Calu3 (cell line): Measurements from ENCODE around the gene ULBP2. TPM values are rescaled to one million over a fixed set of nuclear protein-coding genes. Genes with fewer than 3 reads are reported as not detected.

ENCODE experiments used
- BruUV-seq: library from RNA; stranded (reverse); fragments of 400-500 nt; replicated peaks from 2 replicates; lab custom pipeline; 2021; lab: Mats Ljungman, UMichigan
- CTCF ChIA-PET: fragments of 300-600 bp; sonication (Branson Sonifier 250); formaldehyde crosslinking; loops from one replicate; lab custom pipeline; 2022; ENCODE audit warnings: antibody characterized with exemption; lab: Charles Lee
- DNase-seq: peaks from one replicate; pipeline ENCODE4 v3.0.0; 2022
- H3K27ac Mint-ChIP-seq: one replicate; pipeline ENCODE4 v1.8.0; 2022; ENCODE audit warnings: mixed read lengths; ENCODE audit not compliant: unreplicated experiment
- H3K27me3 Mint-ChIP-seq: one replicate; pipeline ENCODE4 v1.8.0; 2022; ENCODE audit warnings: mixed read lengths; ENCODE audit not compliant: unreplicated experiment
- H3K36me3 Mint-ChIP-seq: one replicate; pipeline ENCODE4 v1.8.0; 2022; ENCODE audit warnings: mild to moderate bottlenecking, moderate library complexity, mixed read lengths; ENCODE audit not compliant: insufficient read depth, unreplicated experiment
- H3K4me1 Mint-ChIP-seq: one replicate; pipeline ENCODE4 v1.8.0; 2022; ENCODE audit warnings: mild to moderate bottlenecking, low read depth, mixed read lengths; ENCODE audit not compliant: unreplicated experiment
- H3K4me3 Mint-ChIP-seq: one replicate; pipeline ENCODE4 v1.8.0; 2022; ENCODE audit warnings: mild to moderate bottlenecking, low read depth, moderate library complexity, mixed read lengths; ENCODE audit not compliant: unreplicated experiment
- H3K9me3 Mint-ChIP-seq: one replicate; pipeline ENCODE4 v1.8.0; 2022; ENCODE audit warnings: low read depth, mixed read lengths; ENCODE audit not compliant: unreplicated experiment
- CTCF ChIP-seq: fragments of 200-600 bp; IDR thresholded peaks from one replicate; pipeline ENCODE4 v1.8.0; 2022; ENCODE audit warnings: antibody characterized with exemption; ENCODE audit not compliant: unreplicated experiment
- intact Hi-C: fragments of 100-400 bp; cut with micrococcal nuclease; formaldehyde crosslinking; loops from one replicate; pipeline ENCODE4 v1.10.0; 2022; ENCODE audit not compliant: unreplicated experiment
- total RNA-seq: library from RNA; stranded (reverse); gene quantifications from 2 replicates; pipeline ENCODE4 v1.2.3, GENCODE V29; 2022

Gene ULBP2
- total RNA-seq, 1 experiment from 2014 or later, result 7.1 TPM

GRCh38 chr6:149897015-149897697 is 44.7 kb upstream of the ULBP2 start:
- no peak for TF ChIP-seq CTCF
- no TSS peak for BruUV-seq
- CTCF ChIA-PET, result no interaction called here
- intact Hi-C loops, result loop anchor here (5.0 kb wide), 1 partner anchor 40 kb away; no protein-coding TSS in a partner anchor
- Mint-ChIP-seq H3K4me3 (peak overlapping the region; percentile 22), H3K27ac (peak overlapping the region; percentile 52), H3K27me3 (peaks cover 8% of the 10 kb centered on the region), H3K9me3 (no peaks in the 10 kb centered on the region), H3K4me1 (peaks cover 47% of the 10 kb centered on the region), H3K36me3 (no peaks in the 10 kb centered on the region)
- DNase-seq, result peak; percentile 19

GRCh38 chr6:149897855-149898744 is 43.7 kb upstream of the ULBP2 start, which contains the start of gene RAET1E:
TSS of gene RAET1E (minus strand) at chr6:149898113. CDS start at chr6:149890901, 7,212 bp downstream.
- BruUV-seq, result no TSS peak
- TF ChIP-seq CTCF, result no peak
- peaks cover 8% of the 10 kb centered on the region for H3K27me3 Mint-ChIP-seq

GRCh38 chr6:149898966-149899365 is 42.8 kb upstream of the ULBP2 start:
- Mint-ChIP-seq H3K4me1 (peaks cover 47% of the 10 kb centered on the region), H3K27ac (no peak overlapping the region), H3K27me3 (peaks cover 8% of the 10 kb centered on the region), H3K36me3 (no peaks in the 10 kb centered on the region), H3K9me3 (no peaks in the 10 kb centered on the region), H3K4me3 (no peak overlapping the region)
- intact Hi-C loops, result loop anchor here (5.0 kb wide), 1 partner anchor 42 kb away; no protein-coding TSS in a partner anchor
- CTCF ChIA-PET, result interaction anchor here (1.1 kb wide), 1 partner anchor 68 kb away, joined by 4 read pairs; no protein-coding TSS in a partner anchor
- no TSS peak for BruUV-seq
- no peak for TF ChIP-seq CTCF
- DNase-seq, result no peak

More at GRCh38 chr6:149897855-149898744, 43.7 kb upstream of the ULBP2 start, which contains the start of gene RAET1E:
- DNase-seq, result peak; percentile 13
- Mint-ChIP-seq H3K4me1 (peaks cover 47% of the 10 kb centered on the region), H3K9me3 (no peaks in the 10 kb centered on the region), H3K36me3 (no peaks in the 10 kb centered on the region), H3K27ac (peak within 1 kb of the TSS; percentile 52), H3K4me3 (peak within 1 kb of the TSS; percentile 22)
- CTCF ChIA-PET, result interaction anchor here (1.1 kb wide), 1 partner anchor 67 kb away, joined by 4 read pairs; no protein-coding TSS in a partner anchor
- intact Hi-C loops, result loop anchor here (5.0 kb wide), 1 partner anchor 41 kb away; no protein-coding TSS in a partner anchor

- CTCF ChIA-PET, result no interaction called here
- peaks cover 8% of the 10 kb centered on the region for H3K27me3 Mint-ChIP-seq
- H3K36me3 Mint-ChIP-seq, result no peaks in the 10 kb centered on the region
- no peak overlapping the region for H3K27ac Mint-ChIP-seq
- no TSS peak for BruUV-seq
- H3K9me3 Mint-ChIP-seq, result no peaks in the 10 kb centered on the region
- no peak for TF ChIP-seq CTCF
- H3K4me1 Mint-ChIP-seq, result peaks cover 46% of the 10 kb centered on the region
- no peak overlapping the region for H3K4me3 Mint-ChIP-seq
- intact Hi-C loops, result loop anchor here (5.0 kb wide), 1 partner anchor 42 kb away; no protein-coding TSS in a partner anchor
- no peak for DNase-seq
Observed at GRCh38 chr6:149899486-149899885, 42.3 kb upstream of the ULBP2 start.
